PC-3 (cell line): ENCODE measurements around the gene STAT3. TPM values are rescaled to one million over a fixed set of nuclear protein-coding genes. Genes with fewer than 3 reads are reported as not detected.
"Not testable (repeated sequence)": the region's sequence is repeated elsewhere in the genome, so short reads cannot be mapped to it uniquely, and the experiment has no call there.

Experiments
- ATAC-seq: fragments of 200-7000 bp; cut with Tn5 transposase; 2 replicates; pipeline ENCODE4 v1.9.1; 2020; ENCODE audit warnings: mild to moderate bottlenecking, moderate library complexity
- BruUV-seq: library from RNA; stranded (reverse); fragments of 400-500 nt; replicated peaks from 2 replicates; lab custom pipeline; 2021; lab: Mats Ljungman, UMichigan
- CTCF ChIA-PET: fragments of 300-600 bp; sonication (Branson Sonifier 250); formaldehyde crosslinking; loops from one replicate; lab custom pipeline; 2022; ENCODE audit warnings: antibody characterized with exemption; lab: Charles Lee
- POLR2A ChIA-PET: fragments of 300-600 bp; sonication (Branson Sonifier 250); formaldehyde crosslinking; loops from one replicate; lab custom pipeline; 2022; ENCODE audit warnings: antibody characterized with exemption; ENCODE audit not compliant: unreplicated experiment; lab: Charles Lee
- DNase-seq: peaks from one replicate; pipeline ENCODE4 v3.0.0-alpha.2; 2015
- H2AFZ ChIP-seq: fragments of 300-600 bp; sonication (generic); 2 replicates; pipeline ENCODE4 v1.6.0; 2016; ENCODE audit warnings: antibody characterized with exemption, low read length
- H3F3A ChIP-seq: fragments of 300-600 bp; sonication (generic); one replicate; pipeline ENCODE4 v1.6.0; 2017; ENCODE audit warnings: antibody characterized with exemption, low read length, control low read depth, mild to moderate bottlenecking; ENCODE audit not compliant: unreplicated experiment
- H3K27ac ChIP-seq: fragments of 300-600 bp; sonication (generic); 2 replicates; pipeline ENCODE4 v1.5.1; 2016; ENCODE audit warnings: mild to moderate bottlenecking, low read length
- H3K27me3 ChIP-seq: fragments of 300-600 bp; sonication (generic); 2 replicates; pipeline ENCODE4 v1.6.1; 2016; ENCODE audit warnings: low read length, mixed read lengths
- H3K36me3 ChIP-seq: fragments of 300-600 bp; sonication (generic); 2 replicates; pipeline ENCODE4 v1.6.1; 2016; ENCODE audit warnings: low read depth, mixed run types, low read length, mixed read lengths
- H3K4me1 ChIP-seq: fragments of 300-600 bp; sonication (generic); 2 replicates; pipeline ENCODE4 v1.5.1; 2016; ENCODE audit warnings: low read length; ENCODE audit not compliant: insufficient read depth
- H3K4me2 ChIP-seq: fragments of 300-600 bp; sonication (generic); 2 replicates; pipeline ENCODE4 v1.6.0; 2016; ENCODE audit warnings: low read length
- H3K4me3 ChIP-seq: fragments of 300-600 bp; sonication (generic); 2 replicates; pipeline ENCODE4 v1.5.1; 2016; ENCODE audit warnings: mild to moderate bottlenecking, low read length, mixed read lengths
- H3K79me2 ChIP-seq: fragments of 300-600 bp; sonication (generic); 2 replicates; pipeline ENCODE4 v1.6.1; 2017; ENCODE audit warnings: low read length, mixed read lengths
- H3K9ac ChIP-seq: fragments of 300-600 bp; sonication (generic); 2 replicates; pipeline ENCODE4 v1.6.0; 2016; ENCODE audit warnings: mild to moderate bottlenecking, low read length
- H3K9me2 ChIP-seq: fragments of 300-600 bp; sonication (generic); replicated peaks from 2 replicates; pipeline ENCODE4 v1.6.1; 2016; ENCODE audit warnings: mixed run types, low read length, mixed read lengths
- H3K9me3 ChIP-seq: fragments of 300-600 bp; sonication (generic); 2 replicates; pipeline ENCODE4 v1.6.1; 2016; ENCODE audit warnings: low read length, mixed read lengths
- H4K20me1 ChIP-seq: fragments of 300-600 bp; sonication (generic); 2 replicates; pipeline ENCODE4 v1.6.1; 2016; ENCODE audit warnings: low read length, mixed read lengths
- EZH2 ChIP-seq: fragments of 300-600 bp; sonication (generic); IDR thresholded peaks from one replicate; pipeline ENCODE4 v1.6.1; 2017; ENCODE audit warnings: antibody characterized with exemption, mild to moderate bottlenecking, low read length; ENCODE audit not compliant: unreplicated experiment
- EZH2phosphoT487 ChIP-seq: fragments of 300-600 bp; sonication (generic); IDR thresholded peaks from 2 replicates; pipeline ENCODE4 v1.6.1; 2018; ENCODE audit warnings: mild to moderate bottlenecking, antibody characterized with exemption, low read length, borderline replicate concordance
- intact Hi-C: fragments of 100-400 bp; cut with micrococcal nuclease; formaldehyde crosslinking; loops from 2 replicates; pipeline ENCODE4 v1.9.0; 2023
- total RNA-seq: library from RNA; depleted of rRNA; stranded (reverse); fragments of >200 nt; gene quantifications from 2 replicates; pipeline ENCODE4 v1.2.3, GENCODE V29; 2014
- TF ChIP-seq, protein P1 (sequence below): fragments of 300-600 bp; sonication (generic); conservative IDR thresholded peaks from 2 replicates; pipeline ENCODE4 v1.5.1; 2017; ENCODE audit warnings: antibody characterized with exemption, low read depth, mild to moderate bottlenecking, low read length

STAT3 gene
- total RNA-seq, 1 experiment from 2014 or later = not detected

DNA sequence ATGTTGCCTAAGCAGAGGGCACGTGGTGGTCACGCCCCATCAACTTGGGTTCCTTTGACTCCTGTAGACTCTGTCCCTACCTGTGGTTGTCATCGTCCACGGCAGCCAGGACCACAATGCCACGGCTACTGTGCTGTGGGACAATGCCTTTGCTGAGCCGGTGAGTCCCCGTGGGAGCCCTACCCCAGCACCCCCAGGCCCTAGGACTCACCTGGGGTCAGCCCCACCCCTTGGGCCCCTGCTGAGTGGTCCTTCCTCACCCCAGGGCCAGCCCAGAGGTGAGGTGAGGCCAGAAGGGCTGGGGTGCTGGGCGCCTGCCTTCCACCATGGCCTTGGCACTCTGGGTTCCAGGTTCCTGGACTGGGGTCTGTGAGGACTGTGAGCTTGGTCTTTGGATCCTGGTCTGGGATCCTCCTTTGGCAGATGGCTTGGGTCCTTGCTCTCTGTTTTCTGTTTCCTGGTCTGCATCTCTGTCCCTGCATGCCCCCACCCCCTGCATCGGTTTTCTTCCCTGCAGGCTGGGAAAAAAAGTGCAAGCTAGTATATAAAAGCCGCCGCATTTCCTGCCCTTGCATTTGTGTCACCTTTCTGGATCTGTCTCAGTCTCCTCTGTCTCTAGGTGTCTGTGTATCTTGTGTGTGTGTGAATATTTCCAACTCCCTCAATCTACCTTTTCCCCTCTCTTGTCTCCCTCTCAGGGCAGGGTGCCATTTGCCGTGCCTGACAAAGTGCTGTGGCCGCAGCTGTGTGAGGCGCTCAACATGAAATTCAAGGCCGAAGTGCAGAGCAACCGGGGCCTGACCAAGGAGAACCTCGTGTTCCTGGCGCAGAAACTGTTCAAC is 82.5 kb downstream of the STAT3 start:
- Histone ChIP-seq H3K4me1 (no peaks in the 10 kb centered on the region), H3K4me3 (no peak overlapping the region), H3F3A (no peaks in the 10 kb centered on the region), H3K4me2 (no peak overlapping the region), H3K9ac (no peak overlapping the region), H3K79me2 (no peaks in the 10 kb centered on the region), H3K9me3 (no peaks in the 10 kb centered on the region), H3K27me3 (no peaks in the 10 kb centered on the region), H3K9me2 (no peaks in the 10 kb centered on the region), H2AFZ (no peak overlapping the region), H3K36me3 (no peaks in the 10 kb centered on the region), H4K20me1 (no peaks in the 10 kb centered on the region), H3K27ac (no peak overlapping the region)
- BruUV-seq = no TSS peak
- intact Hi-C loops = no loop called here
- POLR2A ChIA-PET = no interaction called here
- TF ChIP-seq, protein P1, sequence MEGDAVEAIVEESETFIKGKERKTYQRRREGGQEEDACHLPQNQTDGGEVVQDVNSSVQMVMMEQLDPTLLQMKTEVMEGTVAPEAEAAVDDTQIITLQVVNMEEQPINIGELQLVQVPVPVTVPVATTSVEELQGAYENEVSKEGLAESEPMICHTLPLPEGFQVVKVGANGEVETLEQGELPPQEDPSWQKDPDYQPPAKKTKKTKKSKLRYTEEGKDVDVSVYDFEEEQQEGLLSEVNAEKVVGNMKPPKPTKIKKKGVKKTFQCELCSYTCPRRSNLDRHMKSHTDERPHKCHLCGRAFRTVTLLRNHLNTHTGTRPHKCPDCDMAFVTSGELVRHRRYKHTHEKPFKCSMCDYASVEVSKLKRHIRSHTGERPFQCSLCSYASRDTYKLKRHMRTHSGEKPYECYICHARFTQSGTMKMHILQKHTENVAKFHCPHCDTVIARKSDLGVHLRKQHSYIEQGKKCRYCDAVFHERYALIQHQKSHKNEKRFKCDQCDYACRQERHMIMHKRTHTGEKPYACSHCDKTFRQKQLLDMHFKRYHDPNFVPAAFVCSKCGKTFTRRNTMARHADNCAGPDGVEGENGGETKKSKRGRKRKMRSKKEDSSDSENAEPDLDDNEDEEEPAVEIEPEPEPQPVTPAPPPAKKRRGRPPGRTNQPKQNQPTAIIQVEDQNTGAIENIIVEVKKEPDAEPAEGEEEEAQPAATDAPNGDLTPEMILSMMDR = no peak
- no peak for TF ChIP-seq EZH2
- no peak for TF ChIP-seq EZH2phosphoT487
- ATAC-seq (no peak), DNase-seq (no peak)
- CTCF ChIA-PET = no interaction called here

DNA sequence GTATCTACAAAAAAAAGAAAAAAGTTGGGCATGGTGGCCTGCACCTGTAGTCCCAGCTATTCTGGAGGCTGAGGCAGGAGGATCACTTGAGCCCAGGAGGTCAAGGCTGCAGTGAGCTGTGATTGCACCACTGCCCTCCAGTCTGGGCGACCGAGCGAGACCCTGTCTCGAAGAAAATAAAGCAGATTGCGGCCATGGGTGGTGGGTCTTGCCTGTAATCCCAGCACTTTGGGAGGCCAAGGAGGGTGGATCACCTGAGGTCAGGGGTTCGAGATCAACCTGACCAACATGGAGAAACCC is 83.3 kb downstream of the STAT3 start:
- intact Hi-C loops, ATAC-seq, H3K9me2 ChIP-seq, H3K79me2 ChIP-seq, H3K27ac ChIP-seq, H3F3A ChIP-seq, H3K36me3 ChIP-seq, H3K9me3 ChIP-seq, H3K27me3 ChIP-seq, POLR2A ChIA-PET, H4K20me1 ChIP-seq, H3K9ac ChIP-seq, H2AFZ ChIP-seq, CTCF ChIA-PET, H3K4me2 ChIP-seq, H3K4me1 ChIP-seq, DNase-seq, H3K4me3 ChIP-seq, BruUV-seq: not testable (repeated sequence)

DNA sequence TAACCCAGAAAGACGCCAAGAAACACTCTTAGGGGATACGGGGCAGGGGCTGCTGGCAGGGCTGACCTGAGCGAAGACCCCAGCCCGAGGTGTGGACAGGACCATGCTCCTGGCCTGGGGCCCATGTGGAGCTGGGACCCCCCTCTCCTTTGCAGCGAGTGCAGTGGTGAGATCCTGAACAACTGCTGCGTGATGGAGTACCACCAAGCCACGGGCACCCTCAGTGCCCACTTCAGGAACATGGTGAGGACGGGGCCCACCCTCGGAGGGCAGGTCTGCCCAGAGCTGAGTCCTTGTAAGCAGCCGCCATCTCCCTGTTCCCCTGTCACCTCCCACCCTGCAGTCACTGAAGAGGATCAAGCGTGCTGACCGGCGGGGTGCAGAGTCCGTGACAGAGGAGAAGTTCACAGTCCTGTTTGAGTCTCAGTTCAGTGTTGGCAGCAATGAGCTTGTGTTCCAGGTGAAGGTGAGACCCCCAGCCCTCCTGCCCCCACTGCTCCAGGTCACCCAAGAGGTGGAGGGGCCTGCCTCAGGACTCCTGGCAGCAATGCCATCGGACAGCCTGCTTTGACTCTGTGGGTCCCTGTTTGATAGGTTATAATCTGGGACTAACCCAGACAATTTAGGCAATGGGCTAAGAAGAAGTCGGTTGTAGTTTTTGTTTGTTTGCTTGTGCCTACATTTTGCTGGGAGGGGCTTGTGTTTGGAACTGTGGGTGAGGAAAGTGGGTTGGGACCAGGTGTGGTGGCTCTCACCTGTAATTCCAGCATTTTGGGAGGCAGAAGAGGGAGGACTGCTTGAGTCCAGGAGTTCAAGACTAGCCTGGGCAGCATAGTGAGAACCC is 83.8 kb downstream of the STAT3 start:
- intact Hi-C loops = no loop called here

More for the DNA sequence above, 83.8 kb downstream of the STAT3 start:
- H3K27ac ChIP-seq = no peak overlapping the region
- DNase-seq = no peak
- no peak for ATAC-seq
- H4K20me1 ChIP-seq = no peaks in the 10 kb centered on the region
- no peaks in the 10 kb centered on the region for H3F3A ChIP-seq
- H3K27me3 ChIP-seq = no peaks in the 10 kb centered on the region
- no peaks in the 10 kb centered on the region for H3K79me2 ChIP-seq
- H3K4me3 ChIP-seq = no peak overlapping the region
- ChIA-PET CTCF (no interaction called here), POLR2A (no interaction called here)
- H3K9me2 ChIP-seq = no peaks in the 10 kb centered on the region
- H2AFZ ChIP-seq = no peak overlapping the region
- TF ChIP-seq EZH2 (no peak), EZH2phosphoT487 (no peak)
- TF ChIP-seq, protein P1 = no peak
- no peaks in the 10 kb centered on the region for H3K4me1 ChIP-seq
- H3K36me3 ChIP-seq = no peaks in the 10 kb centered on the region
- H3K9ac ChIP-seq = no peak overlapping the region
- no TSS peak for BruUV-seq
- no peak overlapping the region for H3K4me2 ChIP-seq
- H3K9me3 ChIP-seq = no peaks in the 10 kb centered on the region
